Measurements from ENCODE around the gene GOLPH3L.
"Not testable (repeated sequence)": the region's sequence is repeated elsewhere in the genome, so short reads cannot be mapped to it uniquely, and the experiment has no call there.

The GOLPH3L gene

GRCh38 chr1:150657064-150657463 lies 39.9 kb downstream of the GOLPH3L start:
- not testable (repeated sequence) for H3K4me1 ChIP-seq (ENCODE audit: control insufficient read depth, insufficient read depth, low read length); H3K9me3 ChIP-seq (ENCODE audit: control insufficient read depth, insufficient read depth, low read depth, low read length); H3K27ac ChIP-seq (ENCODE audit: low read depth, low read length); H3K9ac ChIP-seq (ENCODE audit: low read length); H3K27me3 ChIP-seq (ENCODE audit: control insufficient read depth, insufficient read depth, low read length); H3K4me3 ChIP-seq (ENCODE audit: low read depth, low read length)
- peaks cover 50% of the 10 kb centered on the region for H3K36me3 ChIP-seq (ENCODE audit: control insufficient read depth, insufficient read depth, low read length)

GRCh38 chr1:150654635-150655034 lies 42.3 kb downstream of the GOLPH3L start:
- not testable (repeated sequence) for H3K27me3 ChIP-seq (ENCODE audit: control insufficient read depth, insufficient read depth, low read length); H3K9me3 ChIP-seq (ENCODE audit: control insufficient read depth, insufficient read depth, low read depth, low read length); H3K4me3 ChIP-seq (ENCODE audit: low read depth, low read length); H3K4me1 ChIP-seq (ENCODE audit: control insufficient read depth, insufficient read depth, low read length); H3K9ac ChIP-seq (ENCODE audit: low read length); H3K27ac ChIP-seq (ENCODE audit: low read depth, low read length)
- peaks cover 35% of the 10 kb centered on the region for H3K36me3 ChIP-seq (ENCODE audit: control insufficient read depth, insufficient read depth, low read length)

GRCh38 chr1:150650193-150650592 lies 46.8 kb downstream of the GOLPH3L start:
- no peak overlapping the region for H3K27ac ChIP-seq (ENCODE audit: low read depth, low read length)
- no peak overlapping the region for H3K4me3 ChIP-seq (ENCODE audit: low read depth, low read length)
- peaks cover 55% of the 10 kb centered on the region for H3K36me3 ChIP-seq (ENCODE audit: control insufficient read depth, insufficient read depth, low read length)
- H3K9ac ChIP-seq (ENCODE audit: low read length): no peak overlapping the region
- H3K27me3 ChIP-seq (ENCODE audit: control insufficient read depth, insufficient read depth, low read length): no peaks in the 10 kb centered on the region
- H3K4me1 ChIP-seq (ENCODE audit: control insufficient read depth, insufficient read depth, low read length): peaks cover 14% of the 10 kb centered on the region; the same call in 1 of the 2 replicates
- H3K9me3 ChIP-seq (ENCODE audit: control insufficient read depth, insufficient read depth, low read depth, low read length): no peaks in the 10 kb centered on the region

- Histone ChIP-seq H3K9me3 (ENCODE audit: control insufficient read depth, insufficient read depth, low read depth, low read length) (no peaks in the 10 kb centered on the region), H3K4me1 (ENCODE audit: control insufficient read depth, insufficient read depth, low read length) (peaks cover 14% of the 10 kb centered on the region; the same call in 1 of the 2 replicates), H3K27ac (ENCODE audit: low read depth, low read length) (no peak overlapping the region), H3K9ac (ENCODE audit: low read length) (no peak overlapping the region), H3K27me3 (ENCODE audit: control insufficient read depth, insufficient read depth, low read length) (no peaks in the 10 kb centered on the region), H3K36me3 (ENCODE audit: control insufficient read depth, insufficient read depth, low read length) (peaks cover 53% of the 10 kb centered on the region), H3K4me3 (ENCODE audit: low read depth, low read length) (no peak overlapping the region)
These were observed 47.4 kb downstream of the GOLPH3L start for GRCh38 chr1:150649441-150650075.

- peak overlapping the region; percentile 89 for H3K9ac ChIP-seq (ENCODE audit: low read length)
- H3K36me3 ChIP-seq (ENCODE audit: control insufficient read depth, insufficient read depth, low read length): peaks cover 23% of the 10 kb centered on the region
- no peaks in the 10 kb centered on the region for H3K9me3 ChIP-seq (ENCODE audit: control insufficient read depth, insufficient read depth, low read depth, low read length)
- peak overlapping the region; percentile 34; the same call in 1 of the 2 replicates for H3K4me3 ChIP-seq (ENCODE audit: low read depth, low read length)
- H3K4me1 ChIP-seq (ENCODE audit: control insufficient read depth, insufficient read depth, low read length): peaks cover 30% of the 10 kb centered on the region
- peak overlapping the region; percentile 99 for H3K27ac ChIP-seq (ENCODE audit: low read depth, low read length)
- H3K27me3 ChIP-seq (ENCODE audit: control insufficient read depth, insufficient read depth, low read length): no peaks in the 10 kb centered on the region
These were observed 54.7 kb downstream of the GOLPH3L start for GRCh38 chr1:150642296-150642695.

GRCh38 chr1:150641126-150641815 lies 55.7 kb downstream of the GOLPH3L start:
- peak overlapping the region; percentile 99 for H3K27ac ChIP-seq (ENCODE audit: low read depth, low read length)
- H3K36me3 ChIP-seq (ENCODE audit: control insufficient read depth, insufficient read depth, low read length): peaks cover 12% of the 10 kb centered on the region
- H3K4me1 ChIP-seq (ENCODE audit: control insufficient read depth, insufficient read depth, low read length): peaks cover 29% of the 10 kb centered on the region
- H3K9me3 ChIP-seq (ENCODE audit: control insufficient read depth, insufficient read depth, low read depth, low read length); H3K27me3 ChIP-seq (ENCODE audit: control insufficient read depth, insufficient read depth, low read length): not testable (repeated sequence)
- peak overlapping the region; percentile 34; the same call in 1 of the 2 replicates for H3K4me3 ChIP-seq (ENCODE audit: low read depth, low read length)
- H3K9ac ChIP-seq (ENCODE audit: low read length): peak overlapping the region; percentile 89

GRCh38 chr1:150638430-150638829 lies 58.5 kb downstream of the GOLPH3L start:
- not testable (repeated sequence) for H3K9me3 ChIP-seq (ENCODE audit: control insufficient read depth, insufficient read depth, low read depth, low read length); H3K27me3 ChIP-seq (ENCODE audit: control insufficient read depth, insufficient read depth, low read length); H3K36me3 ChIP-seq (ENCODE audit: control insufficient read depth, insufficient read depth, low read length); H3K4me3 ChIP-seq (ENCODE audit: low read depth, low read length); H3K27ac ChIP-seq (ENCODE audit: low read depth, low read length); H3K9ac ChIP-seq (ENCODE audit: low read length)
- peaks cover 45% of the 10 kb centered on the region for H3K4me1 ChIP-seq (ENCODE audit: control insufficient read depth, insufficient read depth, low read length)

- not testable (repeated sequence) for H3K36me3 ChIP-seq (ENCODE audit: control insufficient read depth, insufficient read depth, low read length); H3K9me3 ChIP-seq (ENCODE audit: control insufficient read depth, insufficient read depth, low read depth, low read length); H3K27me3 ChIP-seq (ENCODE audit: control insufficient read depth, insufficient read depth, low read length)
- H3K9ac ChIP-seq (ENCODE audit: low read length): peak overlapping the region; percentile 87
- H3K4me3 ChIP-seq (ENCODE audit: low read depth, low read length): peak overlapping the region; percentile 24; the same call in 1 of the 2 replicates
- peak overlapping the region; percentile 95 for H3K27ac ChIP-seq (ENCODE audit: low read depth, low read length)
- H3K4me1 ChIP-seq (ENCODE audit: control insufficient read depth, insufficient read depth, low read length): peaks cover 57% of the 10 kb centered on the region
These were observed 61.9 kb downstream of the GOLPH3L start for GRCh38 chr1:150634839-150635622.

GRCh38 chr1:150629115-150629928 lies 67.6 kb downstream of the GOLPH3L start, which contains the start of gene ENSA:
Gene ENSA, minus strand, starts transcription at chr1:150629612. Its CDS starts 142 bp downstream, at chr1:150629470.
- Histone ChIP-seq H3K4me3 (ENCODE audit: low read depth, low read length) (peak within 1 kb of the TSS; percentile 73), H3K9me3 (ENCODE audit: control insufficient read depth, insufficient read depth, low read depth, low read length) (no peaks in the 10 kb centered on the region), H3K27me3 (ENCODE audit: control insufficient read depth, insufficient read depth, low read length) (no peaks in the 10 kb centered on the region), H3K9ac (ENCODE audit: low read length) (peak within 1 kb of the TSS; percentile 97), H3K4me1 (ENCODE audit: control insufficient read depth, insufficient read depth, low read length) (peaks cover 40% of the 10 kb centered on the region), H3K27ac (ENCODE audit: low read depth, low read length) (peak within 1 kb of the TSS; percentile 79), H3K36me3 (ENCODE audit: control insufficient read depth, insufficient read depth, low read length) (peaks cover 35% of the 10 kb centered on the region)

- no peaks in the 10 kb centered on the region for H3K9me3 ChIP-seq (ENCODE audit: control insufficient read depth, insufficient read depth, low read depth, low read length)
- H3K36me3 ChIP-seq (ENCODE audit: control insufficient read depth, insufficient read depth, low read length): peaks cover 41% of the 10 kb centered on the region
- H3K9ac ChIP-seq (ENCODE audit: low read length): peak overlapping the region; percentile 97
- peaks cover 35% of the 10 kb centered on the region for H3K4me1 ChIP-seq (ENCODE audit: control insufficient read depth, insufficient read depth, low read length)
- H3K27me3 ChIP-seq (ENCODE audit: control insufficient read depth, insufficient read depth, low read length): no peaks in the 10 kb centered on the region
- H3K27ac ChIP-seq (ENCODE audit: low read depth, low read length): peak overlapping the region; percentile 67; the same call in 1 of the 2 replicates
- peak overlapping the region; percentile 73 for H3K4me3 ChIP-seq (ENCODE audit: low read depth, low read length)
These were observed 68.2 kb downstream of the GOLPH3L start for GRCh38 chr1:150628766-150629114.

Measured in HUES6 (cell line).